Left hindlimb (tissue), 1 donor: ENCODE results near the gene SEPTIN12.

Experiments
- DNase-seq: peaks from one replicate; pipeline ENCODE4 v3.0.0-alpha.2; 2018

The SEPTIN12 gene

GRCh38 chr16:4787627-4788482 is at the start of gene SEPTIN12:
Gene SEPTIN12, minus strand, starts transcription at chr16:4788345. Its CDS starts 700 bp downstream, at chr16:4787645.
- no peak for DNase-seq

GRCh38 chr16:4836727-4837126 is 48.6 kb upstream of the SEPTIN12 start:
- no peak for DNase-seq

- no peak for DNase-seq
Measured at GRCh38 chr16:4833584-4833983, 45.4 kb upstream of the SEPTIN12 start.

- no peak for DNase-seq
Measured at GRCh38 chr16:4832698-4833343, 44.7 kb upstream of the SEPTIN12 start.

GRCh38 chr16:4831616-4832015 is 43.5 kb upstream of the SEPTIN12 start:
- no peak for DNase-seq

GRCh38 chr16:4830408-4830807 is 42.3 kb upstream of the SEPTIN12 start:
- no peak for DNase-seq

- no peak for DNase-seq
Measured at GRCh38 chr16:4828567-4829321, 40.6 kb upstream of the SEPTIN12 start.

- no peak for DNase-seq
Measured at GRCh38 chr16:4826980-4827379, 38.8 kb upstream of the SEPTIN12 start.

- DNase-seq, result no peak
Measured at GRCh38 chr16:4826526-4826925, 38.4 kb upstream of the SEPTIN12 start.

GRCh38 chr16:4825196-4825595 is 37.1 kb upstream of the SEPTIN12 start:
- DNase-seq, result no peak

- no peak for DNase-seq
Measured at GRCh38 chr16:4820652-4821051, 32.5 kb upstream of the SEPTIN12 start.

- no peak for DNase-seq
Measured at GRCh38 chr16:4814542-4815173, 26.5 kb upstream of the SEPTIN12 start.

- no peak for DNase-seq
Measured at GRCh38 chr16:4814046-4814445, 25.9 kb upstream of the SEPTIN12 start.

GRCh38 chr16:4813251-4814003 is 25.3 kb upstream of the SEPTIN12 start:
- DNase-seq, result no peak

GRCh38 chr16:4811773-4812172 is 23.6 kb upstream of the SEPTIN12 start:
- DNase-seq, result no peak

- no peak for DNase-seq
Measured at GRCh38 chr16:4811242-4811641, 23.1 kb upstream of the SEPTIN12 start.

- DNase-seq, result no peak
Measured at GRCh38 chr16:4806280-4806679, 18.1 kb upstream of the SEPTIN12 start.

GRCh38 chr16:4805231-4805630 is 17.1 kb upstream of the SEPTIN12 start:
- no peak for DNase-seq

GRCh38 chr16:4803898-4804762 is 16.0 kb upstream of the SEPTIN12 start:
- no peak for DNase-seq

- no peak for DNase-seq
Measured at GRCh38 chr16:4803401-4803844, 15.3 kb upstream of the SEPTIN12 start.

GRCh38 chr16:4802659-4803287 is 14.6 kb upstream of the SEPTIN12 start:
- DNase-seq, result peak; percentile 93
